Mesenchymal stem cell (in vitro differentiated cells and primary cell): ENCODE results near the gene CLEC16A.

Experiments
- DNase-seq: peaks from one replicate; pipeline ENCODE4 v3.0.0-alpha.2; 2013
- H2AFZ ChIP-seq: one replicate; pipeline ENCODE4 v1.6.1; 2013; ENCODE audit warnings: low read depth, mild to moderate bottlenecking, control low read depth, inconsistent platforms, low read length, moderate library complexity
- H2AK5ac ChIP-seq: 2 replicates; pipeline ENCODE4 v1.6.1; 2013; ENCODE audit warnings: low read length, moderate library complexity, mild to moderate bottlenecking, inconsistent platforms; ENCODE audit not compliant: severe bottlenecking
- H2BK120ac ChIP-seq: one replicate; pipeline ENCODE4 v1.6.1; 2013; ENCODE audit warnings: low read depth, mild to moderate bottlenecking, inconsistent platforms, low read length, moderate library complexity
- H2BK12ac ChIP-seq, 2 experiments: one replicate each; pipeline ENCODE4 v1.6.1; 2013; ENCODE audit warnings: inconsistent platforms in 2 of 2, low read length in 2 of 2, mild to moderate bottlenecking in 2 of 2, moderate library complexity in 2 of 2, control low read depth in 1 of 2
- H2BK15ac ChIP-seq: one replicate; pipeline ENCODE4 v1.6.1; 2013; ENCODE audit warnings: mild to moderate bottlenecking, low read depth, inconsistent platforms; ENCODE audit not compliant: poor library complexity, severe bottlenecking
- H2BK5ac ChIP-seq: 2 replicates; pipeline ENCODE4 v1.6.1; 2013; ENCODE audit warnings: low read depth, mild to moderate bottlenecking, low read length, control low read depth, inconsistent platforms; ENCODE audit not compliant: poor library complexity, severe bottlenecking
- H3K14ac ChIP-seq, 2 experiments: one replicate each; pipeline ENCODE4 v1.6.1; 2013; ENCODE audit warnings: inconsistent platforms in 2 of 2, low read length in 2 of 2, control low read depth in 1 of 2, mild to moderate bottlenecking in 1 of 2, moderate library complexity in 1 of 2
- H3K18ac ChIP-seq, 2 experiments: one replicate each; pipeline ENCODE4 v1.6.1; 2013; ENCODE audit warnings: inconsistent platforms in 2 of 2, low read length in 2 of 2, control low read depth in 1 of 2, low read depth in 1 of 2, mild to moderate bottlenecking in 1 of 2
- H3K23ac ChIP-seq, 2 experiments: one replicate each; pipeline ENCODE4 v1.6.1; 2013; ENCODE audit warnings: inconsistent platforms in 2 of 2, low read length in 2 of 2, mild to moderate bottlenecking in 2 of 2, moderate library complexity in 2 of 2, control low read depth in 1 of 2
- H3K27ac ChIP-seq: 2 replicates; pipeline ENCODE4 v1.5.1; 2013; ENCODE audit warnings: mild to moderate bottlenecking, moderate library complexity, low read length, control low read depth, inconsistent platforms; ENCODE audit not compliant: poor library complexity, severe bottlenecking
- H3K27me3 ChIP-seq, 2 experiments: 2 replicates each; pipeline versions ENCODE4 v1.6.1 to v1.7.0; 2013; ENCODE audit warnings: low read length in 2 of 2, mild to moderate bottlenecking in 2 of 2, moderate library complexity in 2 of 2, control low read depth in 1 of 2, inconsistent platforms in 1 of 2; ENCODE audit not compliant: control insufficient read depth in 1 of 2, insufficient read depth in 1 of 2
- H3K36me3 ChIP-seq, 2 experiments: 2 replicates each; pipeline versions ENCODE4 v1.6.1 to v1.7.0; 2013; ENCODE audit warnings: low read length in 2 of 2, control low read depth in 1 of 2, inconsistent platforms in 1 of 2, low read depth in 1 of 2, mild to moderate bottlenecking in 1 of 2; ENCODE audit not compliant: insufficient read depth in 2 of 2, control insufficient read depth in 1 of 2
- H3K4ac ChIP-seq, 2 experiments: one replicate each; pipeline ENCODE4 v1.6.1; 2013; ENCODE audit warnings: inconsistent platforms in 2 of 2, low read length in 2 of 2, mild to moderate bottlenecking in 2 of 2, moderate library complexity in 2 of 2, control low read depth in 1 of 2, low read depth in 1 of 2
- H3K4me1 ChIP-seq: 2 replicates; pipeline ENCODE4 v1.6.1; 2013; ENCODE audit warnings: low read depth, low read length, control low read depth; ENCODE audit not compliant: control insufficient read depth, insufficient read depth
- H3K4me2 ChIP-seq: 2 replicates; pipeline ENCODE4 v1.6.1; 2013; ENCODE audit warnings: low read length, mild to moderate bottlenecking, inconsistent platforms; ENCODE audit not compliant: poor library complexity, severe bottlenecking
- H3K4me3 ChIP-seq, 2 experiments: 2 replicates each; pipeline versions ENCODE4 v1.5.1 to v1.7.0; 2013; ENCODE audit warnings: low read length in 2 of 2, mild to moderate bottlenecking in 2 of 2, control low read depth in 1 of 2, low read depth in 1 of 2; ENCODE audit not compliant: insufficient read depth in 1 of 2
- H3K79me1 ChIP-seq: replicated peaks from 2 replicates; pipeline ENCODE4 v1.6.1; 2013; ENCODE audit warnings: mild to moderate bottlenecking, control low read depth, low read length, inconsistent platforms; ENCODE audit not compliant: poor library complexity, severe bottlenecking
- H3K9ac ChIP-seq: 2 replicates; pipeline ENCODE4 v1.7.0; 2013; ENCODE audit warnings: mild to moderate bottlenecking, low read length, moderate library complexity
- H3K9me3 ChIP-seq: 2 replicates; pipeline ENCODE4 v1.7.0; 2013; ENCODE audit warnings: mild to moderate bottlenecking, low read length; ENCODE audit not compliant: control insufficient read depth
- H4K8ac ChIP-seq: one replicate; pipeline ENCODE4 v1.6.1; 2013; ENCODE audit warnings: inconsistent platforms, mild to moderate bottlenecking, low read length, moderate library complexity
- H4K91ac ChIP-seq: one replicate; pipeline ENCODE4 v1.6.1; 2013; ENCODE audit warnings: mild to moderate bottlenecking, low read length, inconsistent platforms
- WGBS: methylation state at CpG from one replicate; pipeline ENCODE4 v1.1.7; 2013; ENCODE audit warnings: mixed read lengths; 5-methylcytosine and 5-hydroxymethylcytosine counted together

CLEC16A gene

GRCh38 chr16:11009027-11009755 lies 64.8 kb downstream of the CLEC16A start:
- H4K91ac ChIP-seq = no peak overlapping the region
- H2BK12ac ChIP-seq = no peak overlapping the region
- H2AK5ac ChIP-seq = no peak overlapping the region
- no peak overlapping the region for H2AFZ ChIP-seq
- no peaks in the 10 kb centered on the region for H3K27me3 ChIP-seq
- H2BK120ac ChIP-seq = no peak overlapping the region
- no peak overlapping the region for H3K4ac ChIP-seq
- no peak overlapping the region for H3K23ac ChIP-seq
- H4K8ac ChIP-seq = peak overlapping the region; percentile 55
- no peak for DNase-seq
- no peak overlapping the region for H3K4me3 ChIP-seq
- H3K9me3 ChIP-seq = no peaks in the 10 kb centered on the region
- H3K14ac ChIP-seq = no peak overlapping the region
- H3K27ac ChIP-seq = no peak overlapping the region
- H3K9ac ChIP-seq = no peak overlapping the region
- peaks cover 5% of the 10 kb centered on the region for H3K4me1 ChIP-seq
- no peak overlapping the region for H3K18ac ChIP-seq
- no peak overlapping the region for H3K4me2 ChIP-seq
- WGBS = 90% methylated on average over 8 of the region's 8 CpGs
- peaks cover 3 to 19% of the 10 kb centered on the region in 2 experiments for H3K36me3 ChIP-seq
- peaks cover 28% of the 10 kb centered on the region for H3K79me1 ChIP-seq
- peak overlapping the region; percentile 55 for H2BK15ac ChIP-seq
- no peak overlapping the region for H2BK5ac ChIP-seq

- H3K4me2 ChIP-seq = no peak overlapping the region
- no peak for DNase-seq
- H3K9me3 ChIP-seq = no peaks in the 10 kb centered on the region
- no peak overlapping the region for H4K8ac ChIP-seq
- H2BK5ac ChIP-seq = no peak overlapping the region
- H4K91ac ChIP-seq = no peak overlapping the region
- H2BK12ac ChIP-seq = no peak overlapping the region
- H3K4me3 ChIP-seq = no peak overlapping the region
- H2BK15ac ChIP-seq = no peak overlapping the region
- no peak overlapping the region for H2BK120ac ChIP-seq
- H2AK5ac ChIP-seq = no peak overlapping the region
- H3K79me1 ChIP-seq = peaks cover 35% of the 10 kb centered on the region
- H2AFZ ChIP-seq = no peak overlapping the region
- WGBS = over 99% methylated on average over 11 of the region's 12 CpGs
- no peak overlapping the region for H3K18ac ChIP-seq
- no peak overlapping the region for H3K14ac ChIP-seq
- peak overlapping the region; percentile 59 for H3K9ac ChIP-seq
- peaks cover 3 to 22% of the 10 kb centered on the region in 2 experiments for H3K36me3 ChIP-seq
- no peak overlapping the region for H3K27ac ChIP-seq
- H3K4ac ChIP-seq = no peak overlapping the region
- H3K4me1 ChIP-seq = peaks cover 3% of the 10 kb centered on the region
- H3K23ac ChIP-seq = no peak overlapping the region
- no peaks in the 10 kb centered on the region for H3K27me3 ChIP-seq
These were observed 66.3 kb downstream of the CLEC16A start for GRCh38 chr16:11010575-11011221.

- peak overlapping the region in 1 of 2 experiments; percentile 10 for H2BK12ac ChIP-seq
- H3K4me2 ChIP-seq = no peak overlapping the region
- WGBS = no CpG with 5 or more reads among the region's 1 CpG
- H2BK120ac ChIP-seq = no peak overlapping the region
- no peak overlapping the region for H4K91ac ChIP-seq
- H3K79me1 ChIP-seq = peaks cover 31% of the 10 kb centered on the region
- no peak overlapping the region for H3K4me3 ChIP-seq
- no peaks in the 10 kb centered on the region for H3K9me3 ChIP-seq
- peaks cover 5% of the 10 kb centered on the region for H3K4me1 ChIP-seq
- H3K36me3 ChIP-seq = peaks cover 3 to 23% of the 10 kb centered on the region in 2 experiments
- no peak overlapping the region for H2AK5ac ChIP-seq
- no peak overlapping the region for H3K18ac ChIP-seq
- no peak overlapping the region for H2BK5ac ChIP-seq
- peak overlapping the region; percentile 59 for H3K9ac ChIP-seq
- H3K27ac ChIP-seq = no peak overlapping the region
- no peak overlapping the region for H2BK15ac ChIP-seq
- H3K27me3 ChIP-seq = no peaks in the 10 kb centered on the region
- H2AFZ ChIP-seq = no peak overlapping the region
- H3K23ac ChIP-seq = no peak overlapping the region
- DNase-seq = no peak
- no peak overlapping the region for H4K8ac ChIP-seq
- H3K14ac ChIP-seq = no peak overlapping the region
- no peak overlapping the region for H3K4ac ChIP-seq
These were observed 67.0 kb downstream of the CLEC16A start for GRCh38 chr16:11011326-11011725.

GRCh38 chr16:11012841-11013240 lies 68.5 kb downstream of the CLEC16A start:
- Histone ChIP-seq H3K4me1 (peaks cover 10% of the 10 kb centered on the region), H3K23ac (no peak overlapping the region), H2BK12ac (peak overlapping the region in 1 of 2 experiments; percentile 59), H3K36me3 (peaks cover 3 to 17% of the 10 kb centered on the region in 2 experiments), H3K14ac (no peak overlapping the region), H3K4ac (no peak overlapping the region), H3K9me3 (no peaks in the 10 kb centered on the region), H3K4me3 (no peak overlapping the region), H2BK120ac (no peak overlapping the region), H2BK15ac (no peak overlapping the region), H4K8ac (peak overlapping the region; percentile 19), H3K4me2 (no peak overlapping the region), H3K79me1 (peaks cover 24% of the 10 kb centered on the region), H3K27me3 (no peaks in the 10 kb centered on the region), H2BK5ac (no peak overlapping the region), H3K27ac (no peak overlapping the region), H2AFZ (no peak overlapping the region), H2AK5ac (no peak overlapping the region), H3K18ac (no peak overlapping the region), H3K9ac (no peak overlapping the region), H4K91ac (no peak overlapping the region)
- DNase-seq = no peak
- 100% methylated on average over 7 of the region's 8 CpGs for WGBS
